Activated CD4-positive, alpha-beta memory T cell treated with anti-CD3 and anti-CD28 coated beads, Interleukin-2, amount 10 ng/mL, durations not matched to agents 7 days and 5 days (primary cell): ENCODE measurements around the gene MSMB. TPM values are rescaled to one million over a fixed set of nuclear protein-coding genes. Genes with fewer than 3 reads are reported as not detected.
"Not testable (repeated sequence)": the region's sequence is repeated elsewhere in the genome, so short reads cannot be mapped to it uniquely, and the experiment has no call there.

Experiments
- CTCF ChIA-PET: fragments of 350-600 bp; sonication (Branson Sonifier 250); formaldehyde crosslinking; loops from one replicate; lab custom pipeline; 2021; ENCODE audit warnings: antibody characterized with exemption, inconsistent platforms; lab: Charles Lee
- POLR2A ChIA-PET: fragments of 350-600 bp; sonication (Branson Sonifier 250); formaldehyde crosslinking; loops from one replicate; lab custom pipeline; 2021; ENCODE audit warnings: antibody characterized with exemption; lab: Charles Lee
- DNase-seq: peaks from one replicate; pipeline ENCODE4 v3.0.0-alpha.2; 2020
- H3K27ac Mint-ChIP-seq: one replicate; pipeline ENCODE4 v1.8.0; 2021; ENCODE audit warnings: mild to moderate bottlenecking, mixed read lengths
- H3K27me3 Mint-ChIP-seq: one replicate; pipeline ENCODE4 v1.8.0; 2021; ENCODE audit warnings: mixed read lengths
- H3K36me3 Mint-ChIP-seq: one replicate; pipeline ENCODE4 v1.8.0; 2021; ENCODE audit warnings: low read depth, mixed read lengths
- H3K4me1 Mint-ChIP-seq: one replicate; pipeline ENCODE4 v1.8.0; 2021; ENCODE audit warnings: mixed read lengths
- H3K4me3 Mint-ChIP-seq: one replicate; pipeline ENCODE4 v1.8.0; 2021; ENCODE audit warnings: mild to moderate bottlenecking, mixed read lengths
- H3K9me3 Mint-ChIP-seq: one replicate; pipeline ENCODE4 v1.8.0; 2021; ENCODE audit warnings: mixed read lengths
- total RNA-seq, 2 experiments: library from RNA; stranded (reverse); gene quantifications; one replicate each; pipeline ENCODE4 v1.2.3, GENCODE V29; 2021

The MSMB gene
- total RNA-seq, 2 experiments from 2014 or later, result not detected

DNA sequence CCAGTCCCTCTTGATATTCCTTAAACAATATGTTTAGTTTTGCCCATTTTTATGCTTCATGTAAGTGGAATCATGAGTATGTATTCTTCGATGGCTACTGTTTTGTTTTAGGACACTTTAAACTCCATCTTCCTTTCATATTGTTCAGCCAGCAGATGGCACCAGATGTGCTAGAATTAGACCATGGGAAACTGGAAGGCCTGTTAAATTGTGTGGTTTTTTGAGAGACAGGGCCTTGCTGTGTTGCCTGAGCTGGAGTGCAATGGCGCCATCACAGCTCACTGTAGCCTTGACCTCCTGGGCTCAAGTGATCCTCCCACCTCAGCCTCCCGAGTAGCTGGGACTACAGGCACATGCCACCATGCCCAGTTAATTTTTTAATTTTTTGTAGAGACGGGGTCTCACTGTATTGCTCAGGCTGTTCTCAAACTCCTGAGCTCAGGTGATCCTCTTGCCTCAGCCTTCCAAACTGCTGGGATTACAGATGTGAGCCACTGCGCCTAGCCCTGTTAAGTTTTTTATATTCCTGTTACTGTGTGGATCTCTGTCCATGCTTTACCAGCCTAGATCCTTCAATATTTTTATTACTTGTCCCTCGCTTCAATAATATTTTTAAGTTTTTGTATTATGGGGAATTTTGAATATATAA lies 62.4 kb downstream of the MSMB start:
- H3K9me3 Mint-ChIP-seq, H3K27me3 Mint-ChIP-seq, CTCF ChIA-PET, H3K4me1 Mint-ChIP-seq, H3K27ac Mint-ChIP-seq, POLR2A ChIA-PET, H3K4me3 Mint-ChIP-seq: not testable (repeated sequence)
- H3K36me3 Mint-ChIP-seq, result peaks cover 28% of the 10 kb centered on the region
- peak; percentile 48 for DNase-seq

Other genes with a start within 250 kb of the MSMB start
- gene AGAP4, start 198.8 kb downstream of the MSMB start, total RNA-seq, result 10 to 100 TPM; 15.2 to 15.6 TPM
- 10 to 100 TPM; 45.2 to 48.2 TPM for gene TIMM23, start 73.8 kb downstream of the MSMB start, total RNA-seq
- 100 to 1,000 TPM; 104 to 105 TPM for gene NCOA4, start 15.6 kb downstream of the MSMB start, total RNA-seq
- not detected for gene ANTXRL, start 240.7 kb upstream of the MSMB start, total RNA-seq